Activated CD4-positive, alpha-beta T cell treated with anti-CD3 and anti-CD28 coated beads, Interleukin-2, Interleukin-6, amounts not matched to agents 100 ng/mL and 50 ng/mL, durations not matched to agents 16 hours and 8 hours (primary cell): ENCODE measurements around the gene PHC2.
A peak's percentile ranks its signal among the peaks of the same experiment; 100 is the strongest.
"Not testable (repeated sequence)": the region's sequence is repeated elsewhere in the genome, so short reads cannot be mapped to it uniquely, and the experiment has no call there.

Source experiments
- DNase-seq: peaks from one replicate; pipeline ENCODE4 v3.0.0-alpha.2; 2020

PHC2 gene

DNA sequence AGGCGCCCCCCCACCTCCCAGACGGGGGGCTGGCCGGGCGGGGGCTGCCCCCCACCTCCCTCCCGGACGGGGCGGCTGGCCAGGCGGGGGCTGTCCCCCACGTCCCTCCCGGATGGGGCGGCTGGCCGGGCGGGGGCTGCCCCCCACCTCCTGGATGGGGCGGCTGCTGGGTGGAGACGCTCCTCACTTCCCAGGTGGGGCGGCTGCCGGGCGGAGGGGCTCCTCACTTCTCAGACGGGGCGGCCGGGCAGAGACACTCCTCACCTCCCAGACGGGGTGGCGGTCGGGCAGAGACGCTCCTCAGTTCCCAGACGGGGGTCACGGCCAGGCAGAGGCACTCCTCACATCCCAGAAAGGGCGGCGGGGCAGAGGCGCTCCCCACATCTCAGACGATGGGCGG lies 121.5 kb downstream of the PHC2 start:
- DNase-seq: not testable (repeated sequence)

DNA sequence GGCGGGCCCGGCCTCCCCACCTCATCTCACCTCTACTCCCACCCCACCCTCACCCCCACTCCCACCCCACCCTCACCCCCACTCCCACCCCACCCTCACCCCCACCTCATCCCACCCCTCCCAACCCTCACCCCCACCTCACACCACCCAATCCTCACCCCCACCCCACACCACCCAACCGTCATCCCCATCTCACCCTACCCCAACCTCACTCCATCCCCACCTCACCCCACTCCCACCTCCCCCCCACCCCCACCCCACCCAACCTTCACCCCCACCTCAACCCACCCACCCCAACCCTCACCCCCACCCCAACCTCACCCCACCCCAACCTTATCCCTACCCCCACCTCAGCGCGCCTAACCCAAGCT lies 123.4 kb downstream of the PHC2 start:
- DNase-seq: no peak

DNA sequence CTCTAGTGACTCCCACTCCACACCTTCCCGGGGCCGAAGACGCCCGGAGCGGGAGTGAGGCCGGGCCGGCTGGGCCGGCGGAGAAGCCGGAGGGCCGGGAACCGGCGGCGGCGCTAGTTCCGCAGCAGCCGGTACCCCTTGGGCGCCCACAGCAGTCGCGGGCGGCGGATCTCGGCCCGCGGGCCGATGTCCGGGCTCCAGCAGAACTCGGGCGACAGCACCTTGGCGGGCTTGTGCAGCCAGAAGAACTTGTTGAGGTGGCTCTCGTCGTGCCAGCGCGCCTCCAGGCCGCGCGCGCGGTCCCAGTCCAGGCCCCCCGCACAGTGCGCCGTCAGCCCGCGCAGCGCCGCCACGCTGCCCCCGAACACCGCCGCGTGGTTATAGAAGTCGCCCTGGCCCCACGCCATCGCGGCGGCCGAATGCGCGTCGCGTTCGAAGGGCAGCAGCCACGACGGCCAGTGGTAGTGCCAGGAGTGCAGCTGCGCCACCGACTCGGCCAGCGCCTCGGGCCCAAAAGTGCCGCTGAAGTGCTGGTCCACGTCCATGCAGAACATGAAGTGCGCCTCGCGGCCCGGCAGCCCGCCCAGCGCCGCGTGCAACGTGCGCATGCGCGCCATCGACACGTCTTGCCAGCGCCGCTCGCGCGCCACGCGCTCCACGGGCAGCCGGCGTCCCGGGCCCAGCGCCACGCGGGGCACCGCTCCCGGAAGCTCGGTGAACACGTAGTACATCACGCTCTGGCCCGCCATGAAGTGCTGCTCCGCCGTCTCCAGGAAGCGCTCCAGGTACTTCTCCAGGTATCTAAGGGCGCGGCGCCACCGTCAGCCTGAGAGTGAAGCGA lies 124.0 kb downstream of the PHC2 start:
- no peak for DNase-seq

DNA sequence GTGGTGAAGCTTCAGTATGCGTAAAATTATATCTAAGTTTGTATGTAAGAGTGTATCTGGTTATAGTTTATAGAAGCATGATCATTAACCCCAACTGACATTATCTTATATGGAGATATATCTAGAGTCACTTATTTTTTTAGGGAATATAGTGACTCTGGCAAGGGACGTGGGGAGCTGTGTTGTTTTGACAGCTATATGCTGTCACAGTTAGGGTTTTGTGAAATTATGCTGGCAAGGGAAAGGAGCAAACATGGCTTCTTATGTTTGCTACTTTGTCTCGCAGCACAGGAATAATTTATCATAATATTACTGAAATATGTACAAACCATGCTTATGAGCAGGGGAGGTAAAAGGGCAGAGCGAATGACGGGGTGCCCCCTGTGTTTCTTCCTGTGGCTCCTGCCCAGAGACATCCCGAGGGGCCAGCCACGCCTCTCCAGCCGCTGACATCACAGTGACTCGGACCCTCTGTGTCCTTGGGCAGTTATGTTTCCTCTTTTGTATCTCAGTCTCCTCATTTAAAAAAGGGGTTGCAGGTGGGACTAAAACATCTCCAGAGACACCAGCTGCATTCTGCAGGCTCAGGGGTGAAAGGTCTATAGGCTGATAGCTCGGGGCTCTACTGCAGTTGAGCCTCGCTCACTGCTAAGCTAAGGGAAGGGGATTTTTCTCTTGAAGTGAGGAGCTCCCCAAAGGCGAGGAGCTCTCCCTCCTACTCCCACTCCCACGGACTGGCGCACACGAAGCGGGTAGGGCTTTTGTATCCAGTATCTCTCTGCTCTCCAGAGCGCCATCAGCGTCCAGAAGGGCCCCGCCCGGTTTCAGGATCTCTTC lies 124.9 kb downstream of the PHC2 start:
- DNase-seq: no peak

DNA sequence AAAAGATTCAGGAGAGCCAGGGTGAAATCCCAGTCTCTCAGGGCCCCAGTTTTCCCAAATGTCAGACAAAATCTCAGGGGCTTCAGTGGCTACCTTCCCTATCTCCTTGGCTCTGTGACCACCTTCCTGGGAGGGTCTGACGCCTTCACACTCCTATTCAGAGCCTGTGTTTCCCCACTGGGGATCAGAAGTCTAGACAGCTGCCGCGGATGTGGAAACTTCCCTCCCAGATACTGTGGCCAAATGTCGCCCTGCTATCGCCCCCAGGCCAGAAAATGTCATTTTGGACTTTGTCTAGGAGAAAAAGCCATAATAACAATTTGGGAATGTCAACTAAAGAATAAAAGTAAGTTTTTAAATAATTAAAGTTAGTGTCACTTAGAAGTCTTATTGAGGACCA lies 125.9 kb downstream of the PHC2 start:
- no peak for DNase-seq

DNA sequence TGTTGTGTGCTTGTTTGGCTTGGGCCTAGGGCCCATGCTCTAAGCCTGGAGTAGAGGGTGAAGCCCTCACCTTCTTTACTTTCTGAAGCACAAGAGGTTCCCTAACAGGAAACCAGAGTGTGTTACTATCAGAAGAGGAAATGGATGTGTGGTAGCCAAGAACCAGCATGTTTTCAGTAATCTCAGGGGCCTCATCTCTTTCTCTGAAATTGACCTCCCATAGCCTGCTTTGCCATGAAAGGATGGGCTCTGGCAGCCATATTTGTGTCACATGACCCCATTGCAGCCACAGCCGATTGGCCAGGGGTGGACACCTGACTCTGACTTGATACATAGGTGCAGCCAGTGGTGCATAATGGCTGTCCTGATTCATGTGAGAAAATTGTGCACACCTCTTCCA lies 128.6 kb downstream of the PHC2 start:
- peak; percentile 29 for DNase-seq

DNA sequence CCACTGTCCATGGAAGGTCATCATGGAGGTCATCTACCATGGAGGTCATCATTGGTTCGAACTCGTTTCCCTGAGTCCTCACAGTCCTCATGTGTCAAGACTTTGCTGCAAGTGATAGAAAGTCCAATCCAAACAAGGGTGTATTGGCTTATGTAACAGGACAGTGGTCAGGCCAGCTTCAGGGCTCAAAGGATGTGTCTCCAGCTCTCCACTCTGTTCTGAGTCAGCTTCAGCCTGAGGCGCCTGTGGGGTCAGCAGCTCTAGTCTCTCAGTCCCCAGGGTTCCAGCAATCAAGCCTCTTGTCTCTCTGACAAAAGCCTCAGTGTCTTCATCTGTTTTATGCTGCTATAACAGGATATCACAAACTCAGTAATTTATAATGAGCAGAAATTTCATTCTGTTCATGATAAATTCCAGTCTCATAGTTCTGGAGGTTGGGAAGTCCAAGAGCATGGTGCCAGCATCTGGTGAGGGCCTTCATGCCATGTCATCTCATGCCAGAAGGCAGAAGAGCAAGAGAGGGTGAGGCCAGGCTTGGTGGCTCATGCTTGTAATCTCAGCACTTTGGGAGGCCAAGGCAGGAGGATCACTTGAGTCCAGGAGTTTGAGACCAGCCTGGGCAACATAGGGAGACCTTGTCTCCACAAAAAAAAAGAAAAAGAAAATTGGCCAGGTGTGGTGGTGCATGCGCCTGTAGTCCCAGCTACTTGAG lies 129.5 kb downstream of the PHC2 start:
- no peak for DNase-seq

DNA sequence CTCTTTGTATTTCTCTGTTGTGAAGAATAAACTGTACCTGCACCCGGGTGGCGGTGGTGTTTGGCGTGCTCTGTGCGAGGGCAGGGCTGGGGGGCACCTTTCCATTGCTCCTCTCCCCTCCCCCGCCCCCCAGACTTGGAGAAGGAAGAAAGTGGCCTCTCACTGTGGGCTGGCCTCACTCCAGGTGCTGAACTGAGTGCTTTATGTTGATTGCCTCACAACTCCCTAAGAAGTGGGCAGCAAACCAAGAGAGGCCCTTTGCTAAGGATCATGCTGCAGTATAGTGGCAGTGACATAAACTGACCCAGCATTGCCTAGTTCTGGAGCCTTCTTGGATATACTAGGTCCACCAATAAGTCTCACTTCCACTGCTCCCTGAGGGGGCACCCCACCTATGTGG lies 130.2 kb downstream of the PHC2 start:
- no peak for DNase-seq

DNA sequence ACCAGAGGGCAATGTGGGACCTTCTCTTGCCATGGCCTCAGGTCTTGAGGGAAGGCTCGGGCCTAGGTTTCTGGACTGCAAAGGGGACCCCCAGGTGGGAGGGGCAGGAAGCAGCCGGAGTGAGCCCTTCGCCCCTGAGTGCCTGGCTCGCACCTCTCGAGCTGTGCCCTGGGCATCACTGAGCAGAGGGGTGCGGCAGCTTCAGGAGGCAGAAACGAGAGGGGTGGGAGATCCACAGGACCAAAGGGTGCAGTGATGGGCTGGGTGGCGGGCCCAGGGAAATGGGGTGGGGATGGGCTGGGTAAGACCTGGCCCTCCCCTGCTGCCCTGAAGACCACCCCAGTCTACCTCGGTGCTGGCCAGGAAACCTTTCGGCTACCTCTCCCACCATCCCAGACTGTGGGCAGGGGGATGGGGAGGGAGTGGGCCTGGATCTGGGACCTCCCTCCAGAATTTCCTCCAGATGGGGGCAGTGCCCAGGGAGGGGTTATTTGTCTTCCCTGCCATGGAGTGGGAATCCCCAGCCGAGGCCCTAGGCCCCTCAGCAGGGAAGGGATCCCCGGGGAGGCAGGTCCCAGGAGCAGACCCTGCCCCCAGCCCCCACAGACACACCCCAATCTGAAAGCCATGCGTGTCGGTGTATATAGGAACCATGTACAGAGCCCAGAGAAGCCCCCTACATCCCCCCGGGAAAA lies 131.3 kb downstream of the PHC2 start:
- DNase-seq: no peak

DNA sequence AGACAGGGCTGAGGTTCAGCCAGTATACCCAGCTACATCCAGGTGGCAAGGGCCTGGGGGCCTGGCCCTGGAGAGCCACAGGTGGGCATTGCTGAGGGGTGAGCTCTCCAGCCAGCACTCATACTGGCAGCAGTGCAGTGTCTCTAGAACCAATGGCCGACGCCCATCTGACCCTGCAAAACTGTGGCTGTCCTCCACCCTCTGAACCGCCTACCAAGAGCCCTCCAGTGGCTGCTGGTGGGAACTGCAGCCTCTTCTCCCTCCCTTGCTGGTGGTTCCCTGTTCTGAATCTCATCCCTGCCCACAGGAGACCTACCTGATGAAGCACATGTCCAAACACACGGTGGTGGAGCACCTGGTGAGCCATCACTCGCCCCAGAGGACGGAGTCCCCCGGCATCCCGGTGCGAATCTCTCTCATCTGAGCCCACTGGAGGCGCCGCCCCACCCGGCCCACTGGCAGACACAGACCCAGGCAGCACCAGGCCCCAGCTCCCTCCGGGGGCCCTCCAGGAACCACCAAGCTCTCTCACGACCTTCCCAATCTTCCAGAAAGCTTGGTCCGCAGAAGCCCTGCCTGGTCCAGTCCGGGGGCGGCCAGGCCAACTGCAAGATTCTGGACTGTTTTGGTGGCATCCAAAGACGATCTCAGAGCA lies 132.1 kb downstream of the PHC2 start:
- peak; percentile 74 for DNase-seq

DNA sequence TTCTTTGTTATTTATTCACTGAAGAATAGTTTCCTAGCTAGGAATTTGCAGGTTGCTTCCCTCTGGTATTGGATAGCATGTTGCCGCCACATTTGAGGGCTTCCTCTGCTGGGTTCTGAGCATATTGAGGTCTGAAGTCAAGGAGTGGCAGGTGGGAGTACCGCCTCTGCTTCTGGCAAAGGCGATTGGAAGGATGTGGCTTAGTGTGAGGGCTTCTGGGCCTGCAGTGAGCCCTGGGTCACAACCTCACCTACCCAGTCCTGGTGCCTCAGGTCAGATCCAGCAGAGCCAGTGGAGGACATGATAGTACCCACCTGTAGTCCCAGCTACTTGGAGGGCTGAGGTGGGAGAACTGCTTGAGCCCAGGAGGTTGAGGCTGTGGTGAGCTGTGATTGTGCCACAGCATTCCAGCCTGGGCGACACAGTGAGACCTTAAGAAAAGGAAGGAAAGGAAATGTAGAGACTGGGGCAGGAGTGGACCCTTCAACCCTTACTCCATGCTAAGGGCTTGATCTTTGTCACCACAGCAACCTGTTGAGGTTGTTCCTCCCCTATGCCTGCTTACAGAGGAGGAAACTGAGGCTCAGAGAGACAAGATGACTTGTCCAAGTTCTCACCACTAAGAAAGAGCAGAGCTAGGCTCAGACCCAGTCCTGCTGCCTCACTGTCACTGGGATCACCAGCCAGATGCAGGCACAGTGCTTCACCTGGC lies 132.8 kb downstream of the PHC2 start:
- DNase-seq: no peak

DNA sequence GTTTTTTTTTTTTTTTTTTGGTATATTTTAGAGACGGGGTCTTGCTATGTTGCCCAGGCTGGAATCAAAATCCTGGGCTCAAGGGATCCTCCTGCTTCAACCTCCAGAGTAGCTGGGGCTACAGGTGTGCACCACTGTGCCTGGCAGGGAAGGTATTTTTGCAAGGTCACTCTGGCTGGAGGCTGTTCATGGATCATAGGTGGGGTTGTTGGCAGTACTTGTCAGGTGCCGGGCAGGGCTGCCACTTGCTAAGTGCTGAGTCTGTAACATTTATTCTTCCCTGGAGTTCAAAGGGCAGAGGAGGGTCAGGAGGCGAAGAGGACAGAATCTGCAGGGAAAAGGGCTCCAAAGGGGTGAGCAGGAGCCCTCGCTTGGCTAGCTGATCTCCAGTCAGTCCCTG lies 134.1 kb downstream of the PHC2 start:
- no peak for DNase-seq

DNA sequence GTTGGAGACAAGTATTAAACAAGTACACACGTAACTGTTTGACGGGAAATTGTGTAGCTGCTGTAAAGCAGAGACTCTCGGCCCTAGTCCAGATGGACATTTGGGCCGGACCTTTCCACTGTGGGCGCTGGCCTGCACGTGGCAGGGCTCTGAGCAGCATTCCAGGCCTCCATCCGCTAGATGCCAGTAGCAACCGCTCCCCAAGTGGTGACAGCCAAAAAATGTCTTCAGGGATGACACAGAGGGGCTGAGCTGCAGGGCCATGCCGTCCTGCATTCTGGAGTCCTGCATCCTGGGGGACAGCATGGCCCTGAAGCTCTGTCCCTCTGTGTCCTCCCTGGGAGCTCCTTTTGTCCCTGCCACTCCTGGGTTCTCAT lies 134.8 kb downstream of the PHC2 start:
- no peak for DNase-seq

DNA sequence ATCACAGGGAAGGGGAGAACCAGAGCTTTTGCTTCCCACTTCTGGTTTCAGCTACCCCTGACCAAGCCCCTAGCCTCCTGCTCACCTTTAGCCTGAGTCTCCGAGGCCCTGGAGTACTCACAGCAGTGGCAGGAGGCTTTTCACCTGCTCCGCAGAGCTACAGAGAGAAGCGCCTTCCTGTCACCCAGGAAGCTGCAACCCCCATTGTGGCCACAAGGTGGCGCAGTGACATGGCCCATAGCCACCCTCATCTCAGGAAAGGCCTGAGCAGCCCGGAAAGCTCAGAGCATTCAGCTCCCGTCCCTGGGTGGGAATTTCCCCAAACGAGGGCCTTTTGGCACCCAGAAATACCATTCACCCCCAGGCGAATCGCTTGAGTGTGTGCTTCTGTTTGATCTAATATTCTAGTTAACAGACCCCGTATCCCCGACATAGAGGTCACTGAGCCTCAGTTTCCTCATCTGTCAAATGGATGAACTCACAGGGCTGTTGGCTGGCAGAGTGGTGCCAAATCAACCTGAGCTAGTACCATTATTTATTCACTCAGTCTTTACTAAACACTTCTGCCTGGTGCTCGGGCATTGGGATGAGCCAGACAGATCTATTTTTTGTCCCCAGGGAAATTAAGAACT lies 135.3 kb downstream of the PHC2 start:
- peak; percentile 93 for DNase-seq

DNA sequence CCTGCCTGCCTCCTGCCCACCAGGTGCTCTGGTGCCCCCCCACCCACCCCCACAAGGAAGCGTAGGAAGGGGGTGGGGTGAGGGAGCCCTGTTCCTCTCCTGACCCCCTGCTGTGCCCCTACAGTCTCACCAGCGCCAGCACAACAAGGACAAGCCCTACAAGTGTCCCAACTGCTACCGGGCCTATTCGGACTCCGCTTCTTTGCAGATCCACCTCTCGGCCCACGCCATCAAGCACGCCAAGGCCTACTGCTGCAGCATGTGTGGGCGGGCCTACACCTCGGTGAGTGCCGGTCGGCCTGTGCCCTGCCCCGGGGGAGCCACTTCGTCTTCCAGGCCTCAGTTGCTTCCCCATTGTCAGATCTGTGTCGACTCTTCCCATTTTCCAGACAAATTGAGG lies 135.9 kb downstream of the PHC2 start:
- no peak for DNase-seq

DNA sequence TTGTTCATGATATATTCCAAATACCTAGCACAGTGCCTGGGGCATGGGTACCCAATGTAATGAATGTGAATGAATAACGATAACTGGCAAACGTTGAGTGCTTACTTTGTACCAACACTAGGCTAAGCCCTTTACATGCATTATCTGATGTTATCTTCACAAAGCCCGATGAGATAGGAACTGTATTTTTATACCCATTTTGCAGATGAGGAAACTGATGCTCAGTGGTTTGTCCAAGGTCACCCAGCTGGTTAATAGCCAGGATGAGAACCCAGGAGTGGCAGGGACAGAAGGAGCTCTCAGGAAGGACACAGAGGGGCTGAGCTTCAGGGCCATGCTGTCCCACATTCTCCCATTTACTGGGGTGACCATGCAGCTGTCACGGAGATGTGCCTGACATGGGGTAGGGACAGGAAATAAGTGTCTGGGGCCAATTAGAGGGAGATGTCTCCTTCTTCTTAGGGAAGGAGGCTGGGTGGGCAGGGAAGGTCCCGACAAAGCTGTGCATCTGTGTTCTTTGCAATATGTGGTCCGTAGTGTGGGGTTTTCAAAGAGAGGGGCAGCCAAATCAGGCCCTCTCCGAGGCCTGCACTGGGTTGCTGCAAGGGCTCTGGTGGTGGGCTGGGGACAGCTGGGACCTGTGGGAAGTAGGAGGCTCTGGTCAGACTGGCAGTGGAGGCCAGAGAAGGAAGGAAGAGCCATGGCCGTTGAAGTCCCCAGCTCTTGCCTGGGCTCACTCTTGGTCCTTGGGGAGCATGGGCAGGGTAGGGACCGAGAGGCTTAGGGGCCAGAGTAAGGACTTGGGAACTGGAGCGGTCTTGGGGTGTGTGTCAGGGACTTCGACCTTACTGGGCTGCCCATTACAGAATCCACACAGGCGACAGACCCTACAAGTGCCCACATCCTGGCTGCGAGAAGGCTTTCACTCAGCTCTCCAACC lies 136.6 kb downstream of the PHC2 start:
- DNase-seq: no peak

DNA sequence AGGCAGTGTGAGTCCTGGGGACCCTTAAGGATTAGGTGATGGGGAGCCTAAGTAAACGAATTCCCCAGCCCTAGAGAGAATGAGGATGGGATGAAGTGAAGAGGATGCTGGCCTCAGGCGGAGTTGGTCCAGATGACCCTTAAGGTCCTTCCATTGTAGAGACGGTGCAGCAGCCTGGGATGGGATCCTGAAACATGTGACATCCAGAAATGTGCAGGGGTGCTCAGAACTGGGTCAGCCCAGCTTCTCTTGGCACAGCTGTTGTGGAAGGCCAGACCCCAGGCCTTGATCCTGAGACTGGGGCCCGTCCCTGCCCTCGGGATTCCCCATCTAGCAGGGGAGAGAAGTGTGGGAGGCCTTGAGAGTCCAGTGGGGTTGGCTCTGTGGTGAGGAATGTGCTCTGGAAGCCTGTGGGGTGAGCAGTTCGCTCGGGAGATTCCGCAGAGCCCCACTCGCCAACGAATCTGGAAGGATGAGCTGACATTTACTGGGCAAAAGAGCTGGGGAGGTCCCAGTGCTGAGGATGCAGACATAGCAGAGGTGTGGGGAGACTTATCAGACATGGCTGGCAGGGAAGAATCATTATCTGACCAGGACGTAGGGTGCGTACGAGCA lies 138.1 kb downstream of the PHC2 start:
- DNase-seq: no peak

DNA sequence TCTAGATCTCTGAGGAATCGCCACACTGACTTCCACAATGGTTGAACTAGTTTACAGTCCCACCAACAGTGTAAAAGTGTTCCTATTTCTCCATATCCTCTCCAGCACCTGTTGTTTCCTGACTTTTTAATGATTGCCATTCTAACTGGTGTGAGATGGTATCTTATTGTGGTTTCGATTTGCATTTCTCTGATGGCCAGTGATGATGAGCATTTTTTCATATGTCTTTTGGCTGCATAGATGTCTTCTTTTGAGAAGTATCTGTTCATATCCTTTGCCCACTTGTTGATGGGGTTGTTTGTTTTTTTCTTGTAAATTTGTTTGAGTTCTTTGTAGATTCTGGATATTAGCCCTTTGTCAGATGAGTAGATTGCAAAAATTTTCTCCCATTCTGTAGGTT lies 140.3 kb downstream of the PHC2 start:
- DNase-seq: not testable (repeated sequence)

DNA sequence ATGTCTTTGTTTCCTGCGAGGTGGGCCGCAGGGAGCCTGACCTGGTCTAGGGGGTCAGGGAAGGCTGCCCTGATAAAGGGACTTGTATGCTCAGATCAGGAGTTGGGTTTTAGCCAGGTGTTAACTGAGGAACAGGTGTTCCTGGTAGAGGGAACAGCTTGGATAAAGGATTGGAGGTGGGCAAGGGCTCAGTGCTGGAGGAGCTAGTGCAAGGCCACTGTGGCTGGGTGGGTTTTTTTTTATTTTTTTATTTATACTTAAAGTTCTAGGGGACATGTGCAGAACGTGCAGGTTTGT lies 141.1 kb downstream of the PHC2 start:
- DNase-seq: no peak
